NCI-H510A (cell line): ENCODE data around the gene SKI.

Experiments used
- DNase-seq: peaks from one replicate; lab custom pipeline; 2025; lab: John Stamatoyannopoulos, UW

The SKI gene

GRCh38 chr1:2209400-2210083, 18.6 kb upstream of the SKI start:
- no peak for DNase-seq

GRCh38 chr1:2210084-2210653, 17.9 kb upstream of the SKI start:
- DNase-seq, result no peak

GRCh38 chr1:2210786-2211185, 17.3 kb upstream of the SKI start:
- DNase-seq, result no peak

GRCh38 chr1:2212274-2212531, 15.9 kb upstream of the SKI start:
- DNase-seq, result no peak

GRCh38 chr1:2212532-2213491, 15.3 kb upstream of the SKI start:
- no peak for DNase-seq

GRCh38 chr1:2213576-2214505, 14.3 kb upstream of the SKI start:
- no peak for DNase-seq

GRCh38 chr1:2214541-2215241, 13.4 kb upstream of the SKI start:
- DNase-seq, result no peak

GRCh38 chr1:2215329-2215728, 12.8 kb upstream of the SKI start:
- DNase-seq, result no peak

GRCh38 chr1:2215909-2216766, 12.0 kb upstream of the SKI start:
- no peak for DNase-seq

GRCh38 chr1:2216767-2217058, 11.4 kb upstream of the SKI start:
- no peak for DNase-seq

- DNase-seq, result no peak
Observed at GRCh38 chr1:2221271-2221670, 6.8 kb upstream of the SKI start.

- DNase-seq, result no peak
Observed at GRCh38 chr1:2224170-2224584, 3.9 kb upstream of the SKI start.

- no peak for DNase-seq
Observed at GRCh38 chr1:2224631-2225428, 3.3 kb upstream of the SKI start.

- no peak for DNase-seq
Observed at GRCh38 chr1:2226525-2227345, 1.4 kb upstream of the SKI start.

GRCh38 chr1:2227346-2228156, 568 bp upstream of the SKI start:
- peak; percentile 97 for DNase-seq

- no peak for DNase-seq
Observed at GRCh38 chr1:2228694-2229036, 546 bp downstream of the SKI start.

- peak; percentile 68 for DNase-seq
Observed at GRCh38 chr1:2229037-2229864, 1.1 kb downstream of the SKI start.
